Stimulated activated naive CD8-positive, alpha-beta T cell treated with anti-CD3 and anti-CD28 coated beads, Interleukin-15, Interleukin-2, amounts not matched to agents 100 U/mL and 50 U/mL, for 24 hours (primary cell): ENCODE measurements around the gene TMED8.

Source experiments
- ATAC-seq: fragments of 150-1000 bp; cut with Tn5 transposase; one replicate; pipeline ENCODE4 v1.10.0; 2021
- DNase-seq: peaks from one replicate; pipeline ENCODE4 v3.0.0; 2021

The TMED8 gene

GRCh38 chr14:77296906-77297305 is 80.0 kb downstream of the TMED8 start:
- DNase-seq (no peak), ATAC-seq (no peak)

- DNase-seq (no peak), ATAC-seq (no peak)
Measured at GRCh38 chr14:77296155-77296554, 80.7 kb downstream of the TMED8 start.

GRCh38 chr14:77290705-77291104 is 86.2 kb downstream of the TMED8 start:
- no peak for DNase-seq
- no peak for ATAC-seq

GRCh38 chr14:77286576-77286975 is 90.3 kb downstream of the TMED8 start:
- ATAC-seq (no peak), DNase-seq (no peak)
